ENCODE measurements around the gene MAGEF1. TPM values are rescaled to one million over a fixed set of nuclear protein-coding genes. Genes with fewer than 3 reads are reported as not detected.

MAGEF1 gene
- total and polyA plus RNA-seq, 2 of the 8 experiments (the other 6 are each of a cell fraction or from before 2014, with no cell fraction given), result 26.5 to 56.7 TPM

GRCh38 chr3:184716622-184717398 is 4.9 kb upstream of the MAGEF1 start (continued):
- TF ChIP-seq, protein P1, sequence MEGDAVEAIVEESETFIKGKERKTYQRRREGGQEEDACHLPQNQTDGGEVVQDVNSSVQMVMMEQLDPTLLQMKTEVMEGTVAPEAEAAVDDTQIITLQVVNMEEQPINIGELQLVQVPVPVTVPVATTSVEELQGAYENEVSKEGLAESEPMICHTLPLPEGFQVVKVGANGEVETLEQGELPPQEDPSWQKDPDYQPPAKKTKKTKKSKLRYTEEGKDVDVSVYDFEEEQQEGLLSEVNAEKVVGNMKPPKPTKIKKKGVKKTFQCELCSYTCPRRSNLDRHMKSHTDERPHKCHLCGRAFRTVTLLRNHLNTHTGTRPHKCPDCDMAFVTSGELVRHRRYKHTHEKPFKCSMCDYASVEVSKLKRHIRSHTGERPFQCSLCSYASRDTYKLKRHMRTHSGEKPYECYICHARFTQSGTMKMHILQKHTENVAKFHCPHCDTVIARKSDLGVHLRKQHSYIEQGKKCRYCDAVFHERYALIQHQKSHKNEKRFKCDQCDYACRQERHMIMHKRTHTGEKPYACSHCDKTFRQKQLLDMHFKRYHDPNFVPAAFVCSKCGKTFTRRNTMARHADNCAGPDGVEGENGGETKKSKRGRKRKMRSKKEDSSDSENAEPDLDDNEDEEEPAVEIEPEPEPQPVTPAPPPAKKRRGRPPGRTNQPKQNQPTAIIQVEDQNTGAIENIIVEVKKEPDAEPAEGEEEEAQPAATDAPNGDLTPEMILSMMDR (IDR thresholded peaks at IDR 0.05; ENCODE audit: control extremely low read depth in 1 of 3, insufficient read depth in 1 of 3, low read depth in 1 of 3, low read length in 3 of 3), result peak in 1 of 3 experiments; percentile 8; a peak in 1 of 4 replicates
- TF ChIP-seq RAD21 (IDR thresholded peaks at IDR 0.05 in 1 of 2, conservative IDR thresholded peaks at IDR 0.05 in 1 of 2; ENCODE audit: low read depth in 2 of 2, low read length in 2 of 2), result peak in 1 of 2 experiments; percentile 21; a peak in 1 of 4 replicates
